Hepatocyte (in vitro differentiated cells): Measurements from ENCODE around the gene SLC12A8. TPM values are rescaled to one million over a fixed set of nuclear protein-coding genes. Genes with fewer than 3 reads are reported as not detected.

Source experiments
- DNase-seq: peaks from one replicate; pipeline ENCODE4 v3.0.0-alpha.2; 2016; ENCODE audit warnings: low spot score
- H2AFZ ChIP-seq: fragments of 200-600 bp; sonication (generic); 2 replicates; pipeline ENCODE4 v1.6.0; 2016; ENCODE audit warnings: antibody characterized with exemption, mild to moderate bottlenecking
- H3K27ac ChIP-seq: fragments of 200-600 bp; sonication (generic); 2 replicates; pipeline ENCODE4 v1.5.1; 2016; ENCODE audit warnings: mild to moderate bottlenecking
- H3K27me3 ChIP-seq: fragments of 200-600 bp; sonication (generic); 2 replicates; pipeline ENCODE4 v1.6.1; 2016
- H3K36me3 ChIP-seq: fragments of 200-600 bp; sonication (generic); replicated peaks from 2 replicates; pipeline ENCODE4 v1.5.1; 2016; ENCODE audit warnings: low read depth; ENCODE audit not compliant: insufficient read depth
- H3K4me1 ChIP-seq: fragments of 200-600 bp; sonication (generic); 2 replicates; pipeline ENCODE4 v1.5.1; 2016; ENCODE audit warnings: mild to moderate bottlenecking, moderate library complexity; ENCODE audit not compliant: insufficient read depth
- H3K4me2 ChIP-seq: fragments of 200-600 bp; sonication (generic); 2 replicates; pipeline ENCODE4 v1.6.0; 2016
- H3K4me3 ChIP-seq: fragments of 200-600 bp; sonication (generic); 2 replicates; pipeline ENCODE4 v1.5.1; 2016; ENCODE audit warnings: mild to moderate bottlenecking
- H3K79me2 ChIP-seq: fragments of 200-600 bp; sonication (generic); 2 replicates; pipeline ENCODE4 v1.6.0; 2017; ENCODE audit warnings: mild to moderate bottlenecking
- H3K9me2 ChIP-seq: fragments of 200-600 bp; sonication (generic); replicated peaks from 2 replicates; pipeline ENCODE4 v1.6.0; 2017; ENCODE audit warnings: mild to moderate bottlenecking; ENCODE audit not compliant: insufficient read depth
- H3K9me3 ChIP-seq: fragments of 200-600 bp; sonication (generic); 2 replicates; pipeline ENCODE4 v1.5.1; 2016; ENCODE audit warnings: low read depth, mild to moderate bottlenecking
- H4K20me1 ChIP-seq: fragments of 200-600 bp; sonication (generic); 2 replicates; pipeline ENCODE4 v1.6.0; 2016; ENCODE audit warnings: mild to moderate bottlenecking; ENCODE audit not compliant: insufficient read depth, poor library complexity, severe bottlenecking
- EZH2 ChIP-seq: fragments of 200-600 bp; sonication (generic); IDR thresholded peaks from 2 replicates; pipeline ENCODE4 v1.6.1; 2016; ENCODE audit warnings: antibody characterized with exemption, mild to moderate bottlenecking, borderline replicate concordance
- EZH2phosphoT487 ChIP-seq: fragments of 200-600 bp; sonication (generic); IDR thresholded peaks from one replicate; pipeline ENCODE4 v1.6.1; 2018; ENCODE audit warnings: antibody characterized with exemption, mild to moderate bottlenecking, low read depth, moderate library complexity; ENCODE audit not compliant: unreplicated experiment, severe bottlenecking
- whole genome bisulfite sequencing: methylation state at CpG from one replicate; pipeline ENCODE4 v1.1.6; 2016; ENCODE audit warnings: low lambda C conversion rate; ENCODE audit errors: missing lambda C conversion rate; 5-methylcytosine and 5-hydroxymethylcytosine counted together
- polyA plus RNA-seq: library from polyadenylated mRNA; unstranded; fragments of >200 nt; fragmentation: Nextera tagmentation; extraction: Ambion mirVana; gene quantifications from 2 replicates; pipeline ENCODE4 v1.2.1, GENCODE V29; 2016
- total RNA-seq: library from RNA; depleted of rRNA; stranded (reverse); fragments of >200 nt; gene quantifications from 2 replicates; pipeline ENCODE4 v1.2.3, GENCODE V29; 2014
- TF ChIP-seq, protein P1 (sequence below): fragments of 200-600 bp; sonication (generic); IDR thresholded peaks from 2 replicates; pipeline ENCODE4 v1.5.1; 2016; ENCODE audit warnings: antibody characterized with exemption, mild to moderate bottlenecking; ENCODE audit not compliant: poor library complexity

Gene SLC12A8
- total and polyA plus RNA-seq, 2 experiments from 2014 or later = 18.9 to 20.0 TPM

DNA sequence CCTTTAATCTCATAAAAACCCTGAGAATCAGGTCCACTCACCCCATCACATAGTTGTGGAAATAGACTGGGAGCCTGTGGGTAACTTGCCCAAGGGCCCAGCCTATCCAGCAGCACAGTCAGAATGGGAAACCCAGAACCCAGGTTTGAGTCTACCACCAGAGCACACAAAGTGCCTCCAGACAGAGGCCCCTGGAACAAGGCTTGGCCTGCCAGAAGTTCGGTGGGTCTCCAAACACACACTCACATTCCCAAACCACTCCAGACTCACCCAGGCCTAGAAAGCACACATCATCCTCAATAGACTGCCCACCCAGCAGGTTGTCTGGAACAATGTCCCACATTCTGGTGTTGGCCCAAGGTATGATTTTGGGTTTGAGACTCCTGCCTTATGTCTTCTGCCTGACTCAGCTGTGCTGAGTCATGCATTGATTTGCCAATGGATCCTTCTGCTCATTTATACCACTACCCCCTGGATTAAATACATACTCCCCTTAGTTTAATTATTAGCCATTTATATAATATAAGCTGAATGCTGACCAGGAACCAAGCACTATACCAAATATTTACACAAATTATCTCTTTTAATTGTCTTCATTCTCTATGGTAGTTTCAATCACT is 4.5 kb downstream of the SLC12A8 start:
- no peak overlapping the region for H2AFZ ChIP-seq
- no peaks in the 10 kb centered on the region for H3K9me3 ChIP-seq
- peaks cover 5% of the 10 kb centered on the region for H3K4me1 ChIP-seq
- no peaks in the 10 kb centered on the region for H3K36me3 ChIP-seq
- H3K27ac ChIP-seq = no peak overlapping the region
- H3K4me2 ChIP-seq = no peak overlapping the region
- no peak overlapping the region for H3K4me3 ChIP-seq
- H3K79me2 ChIP-seq = peaks cover under 1% of the 10 kb centered on the region
- no peak for TF ChIP-seq EZH2phosphoT487
- TF ChIP-seq, protein P1, sequence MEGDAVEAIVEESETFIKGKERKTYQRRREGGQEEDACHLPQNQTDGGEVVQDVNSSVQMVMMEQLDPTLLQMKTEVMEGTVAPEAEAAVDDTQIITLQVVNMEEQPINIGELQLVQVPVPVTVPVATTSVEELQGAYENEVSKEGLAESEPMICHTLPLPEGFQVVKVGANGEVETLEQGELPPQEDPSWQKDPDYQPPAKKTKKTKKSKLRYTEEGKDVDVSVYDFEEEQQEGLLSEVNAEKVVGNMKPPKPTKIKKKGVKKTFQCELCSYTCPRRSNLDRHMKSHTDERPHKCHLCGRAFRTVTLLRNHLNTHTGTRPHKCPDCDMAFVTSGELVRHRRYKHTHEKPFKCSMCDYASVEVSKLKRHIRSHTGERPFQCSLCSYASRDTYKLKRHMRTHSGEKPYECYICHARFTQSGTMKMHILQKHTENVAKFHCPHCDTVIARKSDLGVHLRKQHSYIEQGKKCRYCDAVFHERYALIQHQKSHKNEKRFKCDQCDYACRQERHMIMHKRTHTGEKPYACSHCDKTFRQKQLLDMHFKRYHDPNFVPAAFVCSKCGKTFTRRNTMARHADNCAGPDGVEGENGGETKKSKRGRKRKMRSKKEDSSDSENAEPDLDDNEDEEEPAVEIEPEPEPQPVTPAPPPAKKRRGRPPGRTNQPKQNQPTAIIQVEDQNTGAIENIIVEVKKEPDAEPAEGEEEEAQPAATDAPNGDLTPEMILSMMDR = no peak
- no peak for TF ChIP-seq EZH2
- H3K27me3 ChIP-seq = no peaks in the 10 kb centered on the region
- DNase-seq = no peak
- no peaks in the 10 kb centered on the region for H4K20me1 ChIP-seq
- 100% methylated on average over 1 of the region's 1 CpG for WGBS
- H3K9me2 ChIP-seq = no peaks in the 10 kb centered on the region

DNA sequence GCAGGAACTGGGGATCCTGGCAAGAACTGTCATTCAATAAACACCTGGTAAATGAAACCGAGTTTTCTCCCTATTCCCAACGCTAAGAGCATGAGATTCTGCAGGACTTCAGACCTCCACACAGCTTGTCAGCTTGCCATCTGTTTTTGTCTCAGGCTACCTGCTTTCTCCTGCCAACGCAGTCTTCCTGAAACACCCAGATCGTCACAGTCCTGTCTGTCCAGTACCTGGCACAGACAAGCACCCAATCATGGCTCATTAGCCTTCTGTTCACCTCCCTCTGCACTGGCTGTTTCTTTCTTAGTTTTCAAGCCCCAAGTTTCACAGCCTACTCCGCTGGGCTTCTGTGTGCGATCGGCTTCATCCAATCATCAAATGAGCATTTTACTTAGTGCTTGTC is 5.0 kb downstream of the SLC12A8 start:
- TF ChIP-seq, protein P1 = no peak
- no peak for TF ChIP-seq EZH2phosphoT487
- TF ChIP-seq EZH2 = no peak
- H3K4me1 ChIP-seq = peaks cover 5% of the 10 kb centered on the region
- H3K27ac ChIP-seq = peak overlapping the region; percentile 8
- 76% methylated on average over 7 of the region's 7 CpGs for WGBS
- no peaks in the 10 kb centered on the region for H3K27me3 ChIP-seq
- DNase-seq = no peak
- H2AFZ ChIP-seq = no peak overlapping the region
- peaks cover 2% of the 10 kb centered on the region for H3K79me2 ChIP-seq
- H4K20me1 ChIP-seq = no peaks in the 10 kb centered on the region
- H3K9me3 ChIP-seq = no peaks in the 10 kb centered on the region
- no peaks in the 10 kb centered on the region for H3K36me3 ChIP-seq
- H3K4me3 ChIP-seq = no peak overlapping the region
- no peaks in the 10 kb centered on the region for H3K9me2 ChIP-seq
- H3K4me2 ChIP-seq = no peak overlapping the region

DNA sequence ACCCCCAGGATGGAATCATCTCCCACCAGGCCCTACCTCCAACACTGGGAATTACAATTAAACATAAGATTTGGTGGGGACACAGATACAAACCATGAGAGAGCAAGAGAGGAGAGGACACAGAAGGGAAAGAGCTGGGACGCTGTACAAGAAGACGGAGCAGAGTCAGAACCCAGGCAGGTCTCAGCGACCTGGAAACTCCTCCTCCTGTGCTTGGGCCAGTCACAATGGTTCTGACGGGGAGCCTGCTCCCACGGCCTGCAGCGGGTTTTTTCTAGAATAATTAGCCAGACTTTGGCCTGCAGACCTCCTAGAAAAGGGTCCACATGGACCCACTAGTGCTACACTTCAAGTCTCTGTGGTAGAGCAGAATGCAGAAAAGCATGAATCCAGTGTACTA is 5.6 kb downstream of the SLC12A8 start:
- no peak for DNase-seq

More for the DNA sequence above, 5.6 kb downstream of the SLC12A8 start:
- H4K20me1 ChIP-seq = no peaks in the 10 kb centered on the region
- 74% methylated on average over 6 of the region's 6 CpGs for WGBS
- TF ChIP-seq, protein P1 = no peak
- no peak for TF ChIP-seq EZH2phosphoT487
- H3K9me3 ChIP-seq = no peaks in the 10 kb centered on the region
- peaks cover 4% of the 10 kb centered on the region for H3K79me2 ChIP-seq
- no peaks in the 10 kb centered on the region for H3K27me3 ChIP-seq
- H3K4me3 ChIP-seq = no peak overlapping the region
- no peak overlapping the region for H2AFZ ChIP-seq
- peak overlapping the region; percentile 8 for H3K27ac ChIP-seq
- H3K9me2 ChIP-seq = no peaks in the 10 kb centered on the region
- no peak overlapping the region for H3K4me2 ChIP-seq
- H3K4me1 ChIP-seq = peaks cover 5% of the 10 kb centered on the region
- no peaks in the 10 kb centered on the region for H3K36me3 ChIP-seq
